ENCODE measurements around the gene CNGB1.

- TF ChIP-seq CTCF (IDR thresholded peaks at IDR 0.05; ENCODE audit: low read depth, low read length, missing input control) (no peak), YY1 (IDR thresholded peaks at IDR 0.05) (no peak), RAD21 (IDR thresholded peaks at IDR 0.05) (no peak), ZBTB33 (IDR thresholded peaks at IDR 0.05) (no peak)
Measured at GRCh38 chr16:57870753-57871454, 100.0 kb downstream of the CNGB1 start.

All from liver (tissue), 3 donors.